ENCODE measurements around the gene PFDN5.

- no peak for TF ChIP-seq CTCF (IDR thresholded peaks at IDR 0.05)
- no peak for TF ChIP-seq POLR2A (IDR thresholded peaks at IDR 0.05)
These were observed 42.0 kb upstream of the PFDN5 start for GRCh38 chr12:53253298-53253697.
